ENCODE data around the gene MTSS2.

The MTSS2 gene, protein sequence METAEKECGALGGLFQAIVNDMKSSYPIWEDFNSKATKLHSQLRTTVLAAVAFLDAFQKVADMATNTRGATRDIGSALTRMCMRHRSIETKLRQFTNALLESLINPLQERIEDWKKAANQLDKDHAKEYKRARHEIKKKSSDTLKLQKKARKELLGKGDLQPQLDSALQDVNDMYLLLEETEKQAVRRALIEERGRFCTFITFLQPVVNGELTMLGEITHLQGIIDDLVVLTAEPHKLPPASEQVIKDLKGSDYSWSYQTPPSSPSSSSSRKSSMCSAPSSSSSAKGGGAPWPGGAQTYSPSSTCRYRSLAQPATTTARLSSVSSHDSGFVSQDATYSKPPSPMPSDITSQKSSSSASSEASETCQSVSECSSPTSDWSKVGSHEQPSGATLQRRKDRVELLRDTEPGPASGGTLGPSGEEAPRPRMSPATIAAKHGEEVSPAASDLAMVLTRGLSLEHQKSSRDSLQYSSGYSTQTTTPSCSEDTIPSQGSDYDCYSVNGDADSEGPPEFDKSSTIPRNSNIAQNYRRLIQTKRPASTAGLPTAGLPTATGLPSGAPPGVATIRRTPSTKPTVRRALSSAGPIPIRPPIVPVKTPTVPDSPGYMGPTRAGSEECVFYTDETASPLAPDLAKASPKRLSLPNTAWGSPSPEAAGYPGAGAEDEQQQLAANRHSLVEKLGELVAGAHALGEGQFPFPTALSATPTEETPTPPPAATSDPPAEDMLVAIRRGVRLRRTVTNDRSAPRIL

DNA sequence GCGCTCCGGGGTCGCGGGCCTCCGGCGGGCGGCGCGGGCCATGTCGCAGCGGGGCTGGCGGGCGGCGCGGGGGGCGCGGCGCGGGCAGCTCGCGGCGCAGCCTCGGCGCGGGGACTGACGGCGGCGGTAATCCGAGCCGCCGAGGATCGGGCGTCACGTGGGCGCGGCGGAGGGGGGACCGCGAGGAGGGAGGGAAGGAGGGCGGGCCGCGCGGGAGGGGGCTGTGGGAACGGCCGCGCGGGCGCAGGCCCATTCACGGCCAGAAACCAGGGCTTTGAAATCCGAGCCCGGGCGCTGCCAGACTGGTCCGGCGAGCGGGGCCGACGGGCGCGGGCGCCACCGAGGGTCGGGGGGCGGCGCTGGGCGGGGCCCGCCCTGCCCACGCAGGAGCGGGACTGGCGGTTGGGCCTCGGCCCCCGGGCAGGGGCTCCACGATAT lies at the start of gene MTSS2:
TSS of gene MTSS2 (minus strand) at position 116 of the 438 bp plus-strand sequence. CDS start 262 bp downstream, outside the sequence.
- no peak for DNase-seq (ENCODE audit: low read depth in 2 of 3, low spot score in 2 of 3)

DNA sequence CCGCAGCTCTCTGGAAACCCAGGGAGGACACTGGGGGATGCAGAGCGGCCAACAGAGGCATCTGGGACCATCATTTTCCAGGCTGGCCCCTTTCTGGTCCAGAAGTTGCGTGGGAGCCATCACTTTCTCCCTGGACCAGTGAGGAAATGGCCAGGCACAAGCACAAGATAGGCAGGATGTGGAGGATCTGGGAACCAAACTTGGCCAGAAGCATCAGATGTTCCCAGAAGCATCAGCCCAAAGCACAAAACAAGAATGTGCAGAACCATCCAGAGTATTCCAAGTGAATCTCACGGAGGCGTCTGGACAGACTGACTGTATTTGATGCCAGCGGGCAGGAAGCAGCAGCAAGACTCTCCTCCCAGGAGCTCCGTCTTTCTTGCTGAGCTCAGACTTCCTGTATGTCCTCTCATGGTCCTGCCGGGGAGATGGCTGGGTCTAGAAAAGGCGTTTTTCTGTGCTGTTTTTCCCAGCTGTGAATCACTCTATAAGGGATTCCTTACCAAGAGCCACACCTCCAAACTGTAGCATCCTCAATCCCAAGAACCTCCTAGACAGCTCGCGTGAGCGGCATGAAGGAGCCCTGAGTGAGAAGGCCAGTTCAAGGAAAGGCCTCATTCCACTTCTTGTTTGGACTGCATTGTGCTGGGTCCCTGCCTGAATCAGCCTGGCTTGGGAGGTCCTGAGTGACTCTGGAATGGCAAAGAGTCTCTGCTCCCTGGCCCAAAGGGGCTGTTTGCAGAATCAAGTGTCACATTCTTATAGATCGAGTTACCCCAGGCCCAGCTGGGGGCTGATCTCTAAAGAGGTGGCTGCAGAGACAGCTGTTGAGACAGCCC lies 49.5 kb upstream of the MTSS2 start:
- DNase-seq (ENCODE audit: low read depth in 2 of 3, low spot score in 2 of 3), result no peak

DNA sequence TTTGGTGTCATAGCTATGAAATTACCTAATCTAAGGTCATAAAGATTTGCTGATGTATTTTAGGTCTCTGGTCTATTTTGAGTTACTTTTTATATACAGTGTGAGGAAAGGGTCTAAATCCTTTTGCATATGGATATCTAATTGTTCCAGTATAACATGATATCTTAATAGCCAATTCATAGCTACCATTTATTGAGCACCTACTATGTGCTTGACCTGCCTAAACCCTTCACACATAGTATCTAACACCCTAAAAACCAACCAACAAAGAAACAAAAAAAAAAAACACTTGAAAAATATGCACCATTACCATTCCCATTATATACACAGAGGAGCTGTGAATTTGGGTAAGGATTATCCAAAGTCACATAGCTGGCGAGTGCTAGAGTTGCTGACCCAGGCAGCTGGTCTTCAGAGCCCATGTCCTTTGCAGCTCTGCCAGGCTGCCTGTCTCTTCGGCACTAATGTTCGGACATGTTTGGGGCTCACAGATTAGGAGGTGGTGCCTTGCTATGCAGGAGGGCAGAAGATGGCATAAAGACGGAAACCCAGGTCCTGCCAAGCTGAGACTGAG lies 48.8 kb upstream of the MTSS2 start:
- DNase-seq (ENCODE audit: low read depth in 2 of 3, low spot score in 2 of 3), result no peak

DNA sequence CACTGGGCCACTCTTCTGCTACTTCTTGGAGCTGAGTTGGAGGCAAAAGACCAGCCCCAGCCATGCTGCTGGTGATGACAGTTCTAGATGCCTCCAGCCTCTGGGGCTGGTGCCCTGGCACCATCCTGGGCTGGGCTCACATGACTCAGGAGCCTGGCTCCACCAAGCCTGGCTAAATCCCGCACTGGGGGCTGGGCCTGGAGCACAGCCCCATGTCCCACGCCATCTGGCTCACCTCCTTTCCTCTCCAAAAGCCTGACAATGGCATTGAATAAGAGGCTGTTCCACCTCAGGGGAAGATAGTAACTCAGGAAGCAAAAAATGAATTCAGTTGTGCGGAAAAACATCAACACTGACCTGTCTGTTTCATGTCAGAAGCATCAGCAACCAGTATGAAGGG lies 45.1 kb upstream of the MTSS2 start:
- no peak for DNase-seq (ENCODE audit: low read depth in 2 of 3, low spot score in 2 of 3)

DNA sequence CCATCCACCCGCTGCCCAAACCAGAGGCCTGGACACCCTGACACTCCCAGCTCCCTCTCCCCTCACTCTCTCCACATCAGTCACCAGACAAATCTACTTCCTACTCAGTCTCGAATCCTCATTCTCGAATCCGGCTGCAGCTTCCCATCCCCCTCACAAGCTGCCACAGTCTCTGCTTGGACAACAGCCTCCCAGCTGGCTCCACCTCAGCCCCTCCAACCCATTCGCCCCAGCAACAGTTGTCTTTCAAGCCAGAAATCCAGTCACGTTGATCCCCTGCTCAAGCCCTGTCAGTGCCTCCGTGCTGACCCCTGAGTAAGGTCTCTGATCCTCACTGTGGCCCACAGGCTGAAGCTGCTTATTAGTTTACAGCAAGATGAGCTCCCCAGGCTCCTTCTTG lies 44.2 kb upstream of the MTSS2 start:
- DNase-seq (ENCODE audit: low read depth in 2 of 3, low spot score in 2 of 3), result no peak

DNA sequence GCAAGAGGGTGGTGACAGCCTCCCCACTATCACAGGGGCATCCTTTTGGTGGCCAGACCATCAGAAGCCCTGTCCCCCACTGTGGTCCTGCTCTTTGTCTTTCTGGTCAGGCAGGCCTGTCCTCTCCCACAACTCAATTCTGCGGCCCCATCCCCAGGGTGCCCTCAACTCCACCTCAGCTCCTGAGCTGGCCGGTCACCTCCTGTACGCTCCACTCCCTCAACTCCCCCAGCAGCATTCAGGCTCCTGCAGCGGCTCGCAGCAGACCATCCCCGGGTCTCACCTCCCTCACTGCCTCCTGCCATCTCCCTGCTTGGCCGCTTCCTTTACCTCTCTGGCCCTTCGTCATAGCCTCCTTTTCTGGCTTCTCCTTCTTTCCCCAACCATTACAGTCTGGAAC lies 43.4 kb upstream of the MTSS2 start:
- DNase-seq (ENCODE audit: low read depth in 2 of 3, low spot score in 2 of 3), result no peak

DNA sequence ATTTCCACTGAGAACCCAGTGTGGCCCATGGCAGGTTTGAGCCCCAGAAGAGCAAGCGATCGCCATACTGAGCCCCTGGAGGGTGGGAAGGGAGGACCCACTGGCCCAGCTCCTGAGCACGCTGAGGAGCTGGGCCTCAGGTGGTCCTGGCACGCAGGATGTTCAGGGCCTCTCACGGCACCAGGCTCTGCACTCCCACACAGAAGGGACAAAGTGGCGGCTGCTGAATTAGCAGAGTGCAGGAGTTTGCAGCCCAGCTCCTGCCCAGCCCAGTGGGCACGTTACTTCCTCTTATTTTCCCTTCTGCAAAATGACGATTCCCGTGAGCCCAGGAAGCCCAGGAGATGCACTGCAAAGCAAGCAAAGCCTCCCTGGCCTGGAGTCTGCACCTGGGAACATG lies 42.3 kb upstream of the MTSS2 start:
- DNase-seq (ENCODE audit: low read depth in 2 of 3, low spot score in 2 of 3), result no peak

DNA sequence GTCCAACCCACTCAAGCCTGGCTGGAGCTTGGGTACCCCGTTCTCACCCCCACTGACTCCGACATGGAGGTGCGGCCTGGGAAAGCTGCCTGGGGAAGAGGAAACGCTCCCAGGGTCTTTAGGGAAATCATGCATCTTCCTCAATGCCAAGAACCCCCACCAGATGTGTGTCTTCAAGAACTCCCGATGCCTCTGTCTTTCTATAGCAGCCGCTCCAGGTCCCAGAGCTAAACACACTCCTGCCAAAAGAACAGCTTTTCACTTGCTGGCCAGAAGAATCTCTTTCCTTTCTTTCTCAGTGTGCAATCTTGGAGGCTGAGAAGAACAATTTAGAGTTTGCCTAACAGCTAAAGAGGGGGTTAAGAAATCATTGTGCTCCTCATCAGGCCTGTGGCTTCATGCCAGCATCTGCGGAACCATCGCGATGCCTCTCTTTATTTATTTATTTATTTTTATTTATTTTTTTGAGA lies 41.1 kb upstream of the MTSS2 start:
- DNase-seq (ENCODE audit: low read depth in 2 of 3, low spot score in 2 of 3), result no peak

DNA sequence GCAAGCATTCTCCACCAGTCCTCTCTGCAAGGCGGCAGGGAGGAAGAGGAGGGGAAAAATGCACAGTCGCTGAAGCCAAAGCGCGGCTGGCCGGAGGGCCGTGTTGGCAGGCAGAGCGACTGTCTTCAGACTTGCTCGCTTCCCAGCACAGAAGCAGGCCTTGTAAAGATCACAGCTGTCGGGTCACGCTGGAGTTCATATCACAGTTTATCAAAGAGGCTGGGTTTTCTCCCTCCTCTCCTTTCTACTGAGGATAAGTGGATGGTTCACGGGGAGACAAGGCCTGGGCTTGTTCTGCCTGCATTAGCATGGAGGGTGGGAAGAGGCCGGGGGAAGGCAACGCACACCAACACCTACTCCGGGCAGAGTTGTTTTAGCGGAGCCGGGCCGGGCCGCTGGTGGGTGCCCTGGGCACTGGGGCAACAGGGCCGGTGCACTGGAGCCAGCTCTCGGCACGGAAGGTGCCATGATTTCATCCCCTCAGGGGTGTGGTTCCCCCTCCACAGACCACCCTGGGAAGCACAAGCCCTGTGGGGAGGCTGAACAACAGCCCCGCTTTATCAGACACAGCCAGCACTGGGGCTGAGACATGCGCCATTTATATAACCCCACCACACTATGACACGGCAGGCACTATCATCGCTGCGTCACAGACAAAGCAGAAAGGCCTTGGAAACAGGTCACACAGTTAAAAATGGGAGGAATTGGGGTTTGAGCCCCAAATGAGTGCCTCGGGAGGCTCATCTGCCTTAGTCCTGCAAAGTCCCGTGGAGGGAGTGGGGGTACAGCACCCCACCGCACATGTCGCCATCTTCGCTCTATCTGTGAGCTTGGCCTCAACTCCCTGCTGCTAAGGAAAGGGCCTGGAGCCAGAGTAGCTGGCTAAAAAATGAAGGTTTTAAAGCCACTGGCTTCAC lies 40.3 kb upstream of the MTSS2 start:
- DNase-seq (ENCODE audit: low read depth in 2 of 3, low spot score in 2 of 3), result no peak

DNA sequence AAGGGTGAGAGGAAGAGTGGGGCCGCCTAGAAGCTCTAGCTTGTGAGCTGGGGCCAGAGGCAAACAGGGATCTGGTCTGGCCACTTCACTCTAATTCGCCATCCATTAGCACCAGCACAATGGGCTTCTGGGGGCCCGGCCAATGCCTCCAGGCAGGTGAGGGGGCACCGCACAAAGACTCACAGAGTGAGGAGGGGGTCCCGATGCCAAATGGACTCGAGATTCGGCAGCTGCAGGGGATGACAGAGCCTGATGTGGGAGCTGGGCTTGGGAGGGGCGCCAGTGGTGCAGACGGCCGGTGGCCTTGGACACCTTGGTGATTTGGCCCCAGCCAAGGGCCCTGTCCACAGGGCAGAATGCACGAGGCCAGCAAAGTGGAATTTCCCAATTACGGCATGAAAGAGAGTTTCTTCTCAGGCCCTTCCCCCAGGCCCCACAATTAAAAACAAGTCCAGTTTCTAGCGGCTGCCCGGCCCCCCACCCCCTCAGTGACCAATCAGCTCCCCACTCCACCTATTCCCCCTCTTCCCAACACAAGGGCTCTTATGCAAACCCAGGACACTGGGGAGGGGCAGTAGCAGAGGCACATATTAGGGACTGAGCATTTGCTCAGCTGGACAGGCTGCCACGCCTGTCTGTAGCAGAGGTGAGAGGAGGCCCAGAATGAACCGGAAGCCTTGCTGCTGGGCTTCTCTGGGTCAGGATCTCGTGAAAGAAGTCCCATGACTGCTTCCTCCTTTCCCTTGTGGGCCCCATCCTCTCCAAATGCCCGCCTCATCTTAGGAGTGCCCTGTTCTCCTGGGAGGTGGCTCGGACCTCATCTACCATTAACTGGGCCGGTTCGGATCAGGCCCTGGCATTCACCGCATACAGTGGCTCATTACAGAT lies 39.4 kb upstream of the MTSS2 start:
- no peak for DNase-seq (ENCODE audit: low read depth in 2 of 3, low spot score in 2 of 3)

DNA sequence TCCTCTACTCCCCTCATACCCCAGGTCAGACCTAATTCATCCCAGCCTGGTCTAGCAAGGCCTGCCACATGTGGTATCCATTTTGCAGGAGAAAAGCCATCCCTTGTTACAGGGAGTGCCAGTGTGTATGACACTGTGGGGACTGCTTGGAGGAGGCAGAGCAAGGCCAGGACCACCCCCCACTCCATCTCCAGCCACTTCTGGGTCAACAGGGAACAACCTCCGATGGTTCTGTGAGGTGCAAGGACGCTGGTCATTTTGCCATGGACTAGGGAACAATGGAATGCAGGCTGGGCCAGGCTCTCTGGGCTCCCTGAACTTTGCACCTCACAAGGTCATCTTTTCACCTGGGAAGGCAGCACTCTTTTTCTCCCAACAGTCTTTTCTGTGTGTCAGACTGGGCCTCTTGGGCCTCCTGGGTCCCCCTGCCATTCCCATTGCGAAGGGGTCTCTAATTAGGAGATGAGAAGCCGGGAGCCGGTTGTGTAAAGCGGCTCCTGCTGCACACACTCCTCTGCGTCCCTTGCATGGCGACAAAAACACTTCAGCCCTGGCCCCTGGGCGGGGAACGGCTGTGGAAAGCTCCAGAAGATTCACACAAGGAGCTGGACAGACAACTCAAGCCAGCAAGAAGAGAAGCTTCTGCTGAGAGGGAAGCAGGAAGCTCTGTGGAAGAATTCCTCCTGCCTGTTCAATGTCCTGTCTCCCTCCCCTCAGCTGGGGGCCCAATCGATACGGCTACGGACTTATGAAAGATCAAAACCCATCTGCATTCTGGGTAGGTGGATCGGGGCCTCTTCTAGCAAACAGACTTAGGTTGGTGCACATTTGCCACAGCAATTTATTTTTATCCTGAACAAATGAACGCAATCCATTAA lies 38.5 kb upstream of the MTSS2 start:
- no peak for DNase-seq (ENCODE audit: low read depth in 2 of 3, low spot score in 2 of 3)

DNA sequence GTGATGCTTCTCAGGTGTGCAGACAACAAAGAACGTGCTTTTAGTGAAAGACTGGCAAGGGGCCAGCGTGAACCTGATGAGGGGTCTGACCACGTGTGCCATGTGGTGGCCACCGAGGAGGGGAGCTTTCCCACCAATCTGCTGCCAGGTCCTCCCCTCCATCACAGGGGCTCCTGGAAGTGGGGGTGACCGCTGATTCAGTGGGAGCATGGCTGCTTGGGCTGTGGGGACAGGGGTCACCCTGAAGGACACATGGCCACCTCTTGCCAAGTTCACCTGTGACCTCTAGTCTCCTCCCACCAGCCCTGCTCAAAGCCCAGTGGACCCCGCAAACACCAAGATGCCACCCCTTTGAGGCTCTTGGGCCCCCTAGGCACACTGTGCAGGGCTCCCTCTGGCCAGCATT lies 37.9 kb upstream of the MTSS2 start:
- no peak for DNase-seq (ENCODE audit: low read depth in 2 of 3, low spot score in 2 of 3)

DNA sequence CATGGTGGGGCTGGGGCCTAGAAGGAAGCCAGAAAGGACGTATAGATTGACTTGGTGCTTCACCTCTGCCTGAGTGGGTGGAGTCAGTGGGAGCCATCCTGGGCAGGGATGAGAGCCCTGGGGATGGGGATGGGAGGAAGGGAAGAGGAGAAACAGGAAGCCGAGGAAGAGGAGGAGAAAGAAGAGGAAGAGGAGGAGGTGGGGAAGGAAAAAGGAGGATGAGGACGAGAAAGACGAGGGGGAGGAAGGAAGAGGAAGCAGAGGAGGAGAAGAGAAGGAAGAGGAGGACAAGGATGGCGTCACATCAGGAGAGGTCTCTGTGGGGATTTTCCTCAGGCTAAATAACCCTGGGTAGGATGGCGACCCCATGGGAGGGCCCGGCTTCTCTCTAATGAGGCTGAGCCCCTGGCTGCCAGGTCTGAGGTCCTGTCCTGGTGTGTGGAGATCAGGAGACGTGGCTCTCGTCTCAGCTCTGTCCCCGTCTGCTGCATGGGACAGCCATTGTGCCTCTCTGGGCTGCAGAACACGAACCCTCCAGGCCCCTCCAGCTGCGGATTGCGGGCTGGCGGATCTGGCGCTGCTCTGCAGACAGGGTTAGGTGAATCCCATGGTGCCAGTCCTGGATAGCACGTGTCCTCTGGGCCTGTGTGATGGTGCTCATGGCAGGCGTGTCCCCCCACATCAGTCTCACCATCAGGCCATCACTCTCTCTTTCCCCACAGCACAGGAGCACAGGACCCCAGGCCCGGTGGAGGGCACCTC lies 35.5 kb upstream of the MTSS2 start:
- no peak for DNase-seq (ENCODE audit: low read depth in 2 of 3, low spot score in 2 of 3)

DNA sequence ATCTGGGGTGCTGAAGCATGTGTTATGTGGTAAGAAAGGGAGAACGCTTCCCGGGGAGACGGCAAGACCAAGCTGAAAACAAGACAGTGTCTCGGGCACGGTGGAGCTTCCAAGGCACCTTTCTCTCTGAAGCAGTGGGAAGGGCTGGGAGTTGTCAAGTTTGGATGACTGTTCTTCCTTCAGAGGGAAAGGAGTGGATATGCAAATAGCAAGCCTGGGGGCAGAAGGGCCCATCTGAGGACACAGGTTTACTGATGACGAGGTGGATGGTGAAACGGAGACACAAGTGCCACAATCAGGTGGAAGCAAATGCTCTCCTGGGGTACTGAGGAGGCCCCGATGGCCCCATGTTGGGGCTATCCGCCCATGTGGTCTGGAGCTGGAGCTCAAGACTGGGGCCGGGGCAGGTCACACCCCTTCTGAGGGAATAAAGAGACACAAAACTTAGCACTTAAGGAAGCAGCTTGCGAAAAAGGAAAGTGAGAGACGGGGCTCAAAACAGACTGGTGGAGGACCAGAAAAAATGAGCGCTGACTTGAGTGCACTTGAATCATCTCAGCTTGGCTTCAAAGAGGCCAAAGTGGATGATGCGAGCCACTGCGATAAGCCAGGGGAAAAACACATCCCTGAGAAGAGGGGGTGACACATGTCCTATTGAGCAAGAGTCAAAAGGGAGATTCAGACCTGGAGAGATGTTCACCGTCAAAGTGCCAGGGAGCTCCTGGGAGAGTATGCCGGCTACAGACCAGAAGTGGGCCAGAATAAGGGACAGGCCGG lies 34.8 kb upstream of the MTSS2 start:
- no peak for DNase-seq (ENCODE audit: low read depth in 2 of 3, low spot score in 2 of 3)

DNA sequence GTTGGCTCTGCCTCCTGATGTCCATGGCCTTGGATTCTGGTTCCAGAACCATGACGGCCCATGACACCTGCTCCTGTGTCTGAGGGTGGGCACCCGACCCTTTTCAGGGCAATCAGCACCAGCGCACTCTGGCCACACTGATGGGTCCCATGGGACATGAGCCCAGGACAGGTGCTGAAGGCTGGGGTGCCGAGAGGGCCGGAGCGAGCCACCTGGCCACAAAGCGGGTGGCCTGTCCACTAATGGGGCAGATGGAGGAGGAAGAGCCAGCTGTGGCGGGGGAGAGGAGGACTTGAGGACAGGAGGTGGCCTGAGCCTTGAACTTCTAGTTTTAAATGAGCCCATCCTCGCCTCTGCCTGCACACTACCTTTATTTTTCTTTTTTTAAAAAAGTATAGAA lies 31.2 kb upstream of the MTSS2 start:
- DNase-seq (ENCODE audit: low read depth in 2 of 3, low spot score in 2 of 3), result no peak

DNA sequence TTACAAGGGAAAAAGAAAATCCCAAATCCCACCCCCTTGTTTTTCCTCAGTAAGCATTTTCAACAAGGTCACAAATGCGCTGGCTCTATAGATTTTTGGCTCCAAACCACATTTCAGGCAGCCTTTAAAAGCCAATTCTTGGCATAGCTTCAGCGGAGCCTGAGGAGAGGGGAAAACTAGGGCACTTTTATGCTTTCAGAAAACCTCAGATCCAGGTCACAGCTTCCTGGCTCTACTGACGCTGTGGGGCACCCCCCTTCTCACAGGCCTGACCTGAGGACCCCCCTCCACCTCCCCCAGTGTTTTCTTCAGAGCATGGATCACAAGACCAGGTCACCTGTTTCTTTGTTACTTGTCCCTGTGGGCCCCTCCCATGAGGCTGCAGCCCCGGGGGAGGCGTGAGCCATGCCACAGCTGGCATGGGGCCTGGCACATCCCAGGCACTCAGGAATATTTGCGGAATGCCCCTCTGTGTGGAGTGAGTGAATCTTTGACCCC lies 30.1 kb upstream of the MTSS2 start:
- no peak for DNase-seq (ENCODE audit: low read depth in 2 of 3, low spot score in 2 of 3)

Data from activated CD8-positive, alpha-beta memory T cell treated with anti-CD3 and anti-CD28 coated beads for 48 hours (primary cell).